NCI-H510A treated with DMSO at 0.1 percent for 48 hours (cell line): Measurements from ENCODE around the gene PPRC1.
"Not testable (repeated sequence)": the region's sequence is repeated elsewhere in the genome, so short reads cannot be mapped to it uniquely, and the experiment has no call there.

ENCODE experiments used
- DNase-seq: peaks from one replicate; lab custom pipeline; 2025; lab: John Stamatoyannopoulos, UW

Gene PPRC1

GRCh38 chr10:102188941-102189898, 56.4 kb downstream of the PPRC1 start:
- DNase-seq, result not testable (repeated sequence)

- no peak for DNase-seq
Observed at GRCh38 chr10:102191956-102192355, 59.1 kb downstream of the PPRC1 start.

GRCh38 chr10:102195296-102195870, 62.5 kb downstream of the PPRC1 start:
- DNase-seq, result no peak

- no peak for DNase-seq
Observed at GRCh38 chr10:102196893-102197292, 64.1 kb downstream of the PPRC1 start.

- no peak for DNase-seq
Observed at GRCh38 chr10:102198027-102198426, 65.2 kb downstream of the PPRC1 start.
